Panc1 (cell line): ENCODE results near the gene CHST11. TPM values are rescaled to one million over a fixed set of nuclear protein-coding genes. Genes with fewer than 3 reads are reported as not detected.
"Not testable (repeated sequence)": the region's sequence is repeated elsewhere in the genome, so short reads cannot be mapped to it uniquely, and the experiment has no call there.

Experiments
- ATAC-seq: fragments of 200-7000 bp; cut with Tn5 transposase; 2 replicates; pipeline ENCODE4 v1.9.1; 2020; ENCODE audit warnings: mild to moderate bottlenecking, moderate library complexity
- BruUV-seq: library from RNA; stranded (reverse); fragments of 400-500 nt; replicated peaks from 2 replicates; lab custom pipeline; 2021; lab: Mats Ljungman, UMichigan
- CTCF ChIA-PET: fragments of 300-600 bp; sonication (Branson Sonifier 250); formaldehyde crosslinking; loops from one replicate; lab custom pipeline; 2022; ENCODE audit warnings: antibody characterized with exemption; lab: Charles Lee
- POLR2A ChIA-PET: fragments of 300-600 bp; sonication (Branson Sonifier 250); formaldehyde crosslinking; loops from one replicate; lab custom pipeline; 2022; ENCODE audit warnings: antibody characterized with exemption; lab: Charles Lee
- DNase-seq: peaks from one replicate; pipeline ENCODE4 v3.0.0-alpha.2; 2010; ENCODE audit warnings: low read depth, low spot score
- H3K27ac ChIP-seq: 2 replicates; pipeline ENCODE4 v1.5.1; 2011; ENCODE audit warnings: mild to moderate bottlenecking, low read length, inconsistent platforms
- H3K27me3 ChIP-seq: fragments of 200-500 bp; sonication (Bioruptor generic); 2 replicates; pipeline ENCODE4 v1.6.0; 2014; ENCODE audit warnings: low read length, inconsistent platforms; ENCODE audit not compliant: control insufficient read depth, insufficient read depth
- H3K36me3 ChIP-seq: fragments of 200-500 bp; sonication (Bioruptor generic); 2 replicates; pipeline ENCODE4 v1.5.1; 2014; ENCODE audit warnings: inconsistent platforms, mild to moderate bottlenecking, low read length, moderate library complexity; ENCODE audit not compliant: control insufficient read depth, insufficient read depth
- H3K4me1 ChIP-seq: 2 replicates; pipeline ENCODE4 v1.5.1; 2011; ENCODE audit warnings: inconsistent platforms, mild to moderate bottlenecking, low read length, moderate library complexity; ENCODE audit not compliant: control insufficient read depth, insufficient read depth
- H3K4me3 ChIP-seq, 2 experiments: 2 replicates each; pipeline ENCODE4 v1.5.1; 2011 to 2012; ENCODE audit warnings: low read depth in 2 of 2, low read length in 2 of 2, mild to moderate bottlenecking in 2 of 2, inconsistent platforms in 1 of 2, moderate library complexity in 1 of 2
- H3K9me3 ChIP-seq: fragments of 200-500 bp; sonication (Bioruptor generic); 2 replicates; pipeline ENCODE4 v1.5.1; 2014; ENCODE audit warnings: low read depth, mild to moderate bottlenecking, inconsistent platforms, low read length, moderate library complexity; ENCODE audit not compliant: control insufficient read depth, insufficient read depth
- CTCF ChIP-seq: fragments of 450-650 bp; IDR thresholded peaks from 2 replicates; pipeline ENCODE4 v1.5.1; 2017; ENCODE audit warnings: mild to moderate bottlenecking
- REST ChIP-seq, 2 experiments: IDR thresholded peaks; 2 replicates each; pipeline ENCODE4 v1.6.1; 2011 to 2012; ENCODE audit warnings: low read depth in 2 of 2, control low read depth in 1 of 2, low read length in 1 of 2, mild to moderate bottlenecking in 1 of 2, moderate library complexity in 1 of 2; ENCODE audit not compliant: insufficient read depth in 1 of 2
- in situ Hi-C: cut with HindIII; loops from 2 replicates; pipeline ENCODE4 v1.10.0; 2016; ENCODE audit warnings: low sequenced_read_pairs, low pct_unique_long_range_greater_than_20kb
- intact Hi-C: fragments of 100-400 bp; cut with micrococcal nuclease; formaldehyde crosslinking; loops from one replicate; pipeline ENCODE4 v1.10.0; 2022; ENCODE audit not compliant: unreplicated experiment
- total RNA-seq: library from RNA; stranded (reverse); gene quantifications from one replicate; pipeline ENCODE4 v1.2.1, GENCODE V29; 2021; ENCODE audit not compliant: unreplicated experiment

CHST11 gene
- total RNA-seq, 1 experiment from 2014 or later, result 11.4 TPM

- CTCF ChIA-PET, result no interaction called here
- no TSS peak for BruUV-seq
- in situ Hi-C loops (no loop called here), intact Hi-C loops (no loop called here)
- Histone ChIP-seq H3K4me1 (no peaks in the 10 kb centered on the region), H3K9me3 (no peaks in the 10 kb centered on the region), H3K4me3 (no peak overlapping the region), H3K27me3 (no peaks in the 10 kb centered on the region), H3K27ac (no peak overlapping the region), H3K36me3 (no peaks in the 10 kb centered on the region)
- no peak for ATAC-seq
- no peak for TF ChIP-seq REST (IDR thresholded peaks at IDR 0.05; ENCODE audit: insufficient read depth in 1 of 2, low read depth in 2 of 2, low read length in 1 of 2)
- TF ChIP-seq CTCF, result no peak
- POLR2A ChIA-PET, result no interaction called here
- no peak for DNase-seq
Observed at GRCh38 chr12:104571328-104571727, 114.6 kb downstream of the CHST11 start.

GRCh38 chr12:104574353-104574752 is 117.6 kb downstream of the CHST11 start:
- CTCF ChIA-PET, ATAC-seq: not testable (repeated sequence)

GRCh38 chr12:104574758-104575157 is 118.0 kb downstream of the CHST11 start:
- H3K36me3 ChIP-seq, in situ Hi-C loops, POLR2A ChIA-PET, H3K27me3 ChIP-seq, H3K27ac ChIP-seq, intact Hi-C loops, H3K9me3 ChIP-seq, DNase-seq, ATAC-seq, CTCF ChIA-PET, BruUV-seq, H3K4me3 ChIP-seq, H3K4me1 ChIP-seq: not testable (repeated sequence)

More at GRCh38 chr12:104574353-104574752, 117.6 kb downstream of the CHST11 start:
- intact Hi-C loops, POLR2A ChIA-PET, in situ Hi-C loops, H3K27me3 ChIP-seq, H3K4me3 ChIP-seq, H3K4me1 ChIP-seq, H3K27ac ChIP-seq, H3K9me3 ChIP-seq, DNase-seq, BruUV-seq, H3K36me3 ChIP-seq: not testable (repeated sequence)
